HepG2 (cell line): ENCODE results near the gene MEGF6. TPM values are rescaled to one million over a fixed set of nuclear protein-coding genes. Genes with fewer than 3 reads are reported as not detected.
A peak's percentile ranks its signal among the peaks of the same experiment; 100 is the strongest.

Experiments
- ATAC-seq: fragments of 200-7000 bp; cut with Tn5 transposase; 3 replicates; pipeline ENCODE4 v1.9.1; 2020; ENCODE audit warnings: mild to moderate bottlenecking, moderate library complexity
- BruUV-seq: library from RNA; stranded (reverse); fragments of 400-500 nt; replicated peaks from 2 replicates; lab custom pipeline; 2021; lab: Mats Ljungman, UMichigan
- CTCF ChIA-PET: fragments of 300-600 bp; formaldehyde crosslinking; extraction: SDS; loops from one replicate; lab custom pipeline; 2021; ENCODE audit warnings: low total read pairs, inconsistent platforms, low intra/inter-chr PET ratio; lab: Yijun Ruan, JAX
- POLR2A ChIA-PET: fragments of 350-600 bp; sonication (Branson Sonifier 250); formaldehyde crosslinking; loops from one replicate; lab custom pipeline; 2020; ENCODE audit warnings: antibody characterized with exemption, inconsistent platforms; lab: Yijun Ruan, JAX
- DNase-seq: peaks from one replicate; pipeline ENCODE4 v3.0.0-alpha.2; 2015; ENCODE audit warnings: low spot score
- FAIRE-seq: peaks from 3 replicates; lab custom pipeline; 2011; peaks lifted over from hg19 to GRCh38; lab: Jason Lieb, UNC
- H2AFZ ChIP-seq: one replicate; pipeline ENCODE4 v1.6.1; 2011; ENCODE audit warnings: low read length, inconsistent platforms
- H3K27ac ChIP-seq: fragments of 300-600 bp; 3 replicates; pipeline ENCODE4 v1.8.0; 2011; ENCODE audit warnings: mixed run types, mild to moderate bottlenecking, mixed read lengths, low read length, inconsistent platforms; ENCODE audit not compliant: insufficient read depth; ENCODE audit errors: extremely low read length
- H3K27me3 ChIP-seq, 2 experiments: fragments of 200-600 bp in 1 of 2; 2 replicates in 1 of 2; 3 replicates in 1 of 2; pipeline versions ENCODE4 v1.6.0 to v1.8.0; 2011; ENCODE audit warnings: low read length in 2 of 2, mild to moderate bottlenecking in 2 of 2, moderate library complexity in 2 of 2, inconsistent platforms in 1 of 2; ENCODE audit not compliant: insufficient read depth in 2 of 2, control insufficient read depth in 1 of 2
- H3K36me3 ChIP-seq, 2 experiments: fragments of 200-600 bp in 1 of 2; replicated peaks in 1 of 2; 2 replicates in 1 of 2; 3 replicates in 1 of 2; pipeline versions ENCODE4 v1.5.1 to v1.8.0; 2011; ENCODE audit warnings: low read length in 2 of 2, inconsistent platforms in 1 of 2; ENCODE audit not compliant: insufficient read depth in 2 of 2, control insufficient read depth in 1 of 2
- H3K4me1 ChIP-seq: 2 replicates; pipeline ENCODE4 v1.5.1; 2012; ENCODE audit warnings: low read length, inconsistent platforms; ENCODE audit not compliant: insufficient read depth
- H3K4me2 ChIP-seq: 2 replicates; pipeline ENCODE4 v1.6.0; 2011; ENCODE audit warnings: low read depth, low read length, inconsistent platforms
- H3K4me3 ChIP-seq, 3 experiments: fragments of 200-600 bp in 1 of 3; sonication (generic), shearing (Covaris generic) in 1 of 3; replicated peaks in 1 of 3; 2 replicates each; pipeline ENCODE4 v1.5.1; 2011 to 2016; ENCODE audit warnings: low read length in 3 of 3, inconsistent platforms in 2 of 3, low read depth in 2 of 3, mild to moderate bottlenecking in 2 of 3, control low read depth in 1 of 3, mixed read lengths in 1 of 3; ENCODE audit not compliant: insufficient read depth in 1 of 3
- H3K79me2 ChIP-seq: one replicate; pipeline ENCODE4 v1.6.1; 2011; ENCODE audit warnings: low read length, inconsistent platforms; ENCODE audit not compliant: insufficient read depth
- H3K9ac ChIP-seq: 2 replicates; pipeline ENCODE4 v1.6.0; 2011; ENCODE audit warnings: mild to moderate bottlenecking, low read depth, low read length, inconsistent platforms; ENCODE audit not compliant: insufficient read depth
- H3K9me3 ChIP-seq: 2 replicates; pipeline ENCODE4 v1.5.1; 2012; ENCODE audit warnings: mild to moderate bottlenecking, low read length
- H4K20me1 ChIP-seq: 2 replicates; pipeline ENCODE4 v1.6.0; 2011; ENCODE audit warnings: inconsistent platforms, mild to moderate bottlenecking, low read length, moderate library complexity; ENCODE audit not compliant: insufficient read depth
- AGO1 ChIP-seq: fragments of 200-400 bp; formaldehyde crosslinking; IDR thresholded peaks from 2 replicates; pipeline ENCODE4 v1.6.1; 2017; ENCODE audit warnings: mild to moderate bottlenecking, low read depth, low read length, moderate library complexity; ENCODE audit not compliant: poor library complexity, severe bottlenecking
- AGO2 ChIP-seq: fragments of 200-400 bp; formaldehyde crosslinking; optimal IDR thresholded peaks from 2 replicates; pipeline ENCODE3; 2017; ENCODE audit warnings: mild to moderate bottlenecking, low read depth, low read length, moderate library complexity
- RBM22 ChIP-seq: fragments of 200-400 bp; formaldehyde crosslinking; optimal IDR thresholded peaks from 2 replicates; pipeline ENCODE3; 2017; ENCODE audit warnings: mild to moderate bottlenecking, low read length, moderate library complexity
- RFX5 ChIP-seq: IDR thresholded peaks from 2 replicates; pipeline ENCODE4 v1.6.1; 2011; ENCODE audit warnings: low read depth, low read length, improper control_type of control experiment
- SRSF1 ChIP-seq: fragments of 200-400 bp; formaldehyde crosslinking; optimal IDR thresholded peaks from 2 replicates; pipeline ENCODE3; 2017; ENCODE audit warnings: mild to moderate bottlenecking, low read depth, low read length, moderate library complexity
- WGBS: methylation state at CpG from one replicate; pipeline ENCODE4 v1.1.6; 2017; ENCODE audit warnings: low lambda C conversion rate; 5-methylcytosine and 5-hydroxymethylcytosine counted together
- in situ Hi-C: cut with HindIII; loops from 2 replicates; pipeline ENCODE4 v1.10.0; 2017; ENCODE audit warnings: low pct_unique_long_range_greater_than_20kb; ENCODE audit not compliant: extremely low pct_ligation_motif_present
- intact Hi-C: fragments of 100-400 bp; cut with micrococcal nuclease; formaldehyde crosslinking; loops from one replicate; pipeline ENCODE4 v1.10.0; 2022; ENCODE audit not compliant: unreplicated experiment
- polyA plus RNA-seq, 8 experiments: library from polyadenylated mRNA; depleted of rRNA in 3 of 8; stranded (reverse) in 7 of 8; unstranded in 1 of 8; fragments of >200 nt; fragmentation: Illumina TruSeq in 4 of 8; extraction: Trizol in 4 of 8; gene quantifications; 2 replicates each; pipeline versions ENCODE4 v1.2.1 to v1.2.3, GENCODE V29; 2011 to 2016; ENCODE audit warnings: low read depth in 4 of 8, missing spikeins in 1 of 8, mixed read lengths in 1 of 8; ENCODE audit not compliant: insufficient read depth in 1 of 8
- total RNA-seq, 5 experiments: library from RNA; depleted of rRNA; stranded (reverse); fragments of >200 nt; fragmentation: Illumina TruSeq; extraction: Trizol; gene quantifications; 2 replicates each; pipeline ENCODE4 v1.2.3, GENCODE V29; 2016; ENCODE audit warnings: low read depth in 1 of 5
- TF ChIP-seq, protein P1 (sequence below): sonication (generic); formaldehyde crosslinking; IDR thresholded peaks from 2 replicates; pipeline ENCODE4 v1.5.1; 2020; ENCODE audit warnings: mild to moderate bottlenecking, missing genetic modification reagents, moderate library complexity
- TF ChIP-seq, protein P2 (sequence below): sonication (generic); formaldehyde crosslinking; IDR thresholded peaks from 2 replicates; pipeline ENCODE4 v1.4.0; 2020; ENCODE audit warnings: mild to moderate bottlenecking, missing genetic modification reagents, borderline replicate concordance

The MEGF6 gene
- total and polyA plus RNA-seq, 2 of the 13 experiments (the other 11 are each of a cell fraction or from before 2014, with no cell fraction given), result 1.9 TPM

- no peak overlapping the region for H3K4me3 ChIP-seq
- ATAC-seq (no peak), DNase-seq (no peak), FAIRE-seq (no peak)
- in situ Hi-C loops (no loop called here), intact Hi-C loops (no loop called here)
- ChIA-PET POLR2A (no interaction called here), CTCF (no interaction called here)
- no peaks in the 10 kb centered on the region for H3K79me2 ChIP-seq
- 92% methylated on average over 6 of the region's 13 CpGs for WGBS
- no peak overlapping the region for H3K9ac ChIP-seq
- no peaks in the 10 kb centered on the region for H3K4me1 ChIP-seq
- peaks cover 6% of the 10 kb centered on the region; the same call in 1 of the 2 replicates for H4K20me1 ChIP-seq
- peaks cover 24 to 60% of the 10 kb centered on the region in 2 experiments; a peak in 4 of 5 replicates for H3K27me3 ChIP-seq
- H2AFZ ChIP-seq, result no peak overlapping the region
- no TSS peak for BruUV-seq
- H3K9me3 ChIP-seq, result no peaks in the 10 kb centered on the region
- H3K27ac ChIP-seq, result no peak overlapping the region
- TF ChIP-seq SRSF1 (peak; percentile 3), RBM22 (peak; percentile 10), AGO1 (peak; percentile 20), RFX5 (no peak), AGO2 (peak; percentile 24)
- TF ChIP-seq, protein P1, sequence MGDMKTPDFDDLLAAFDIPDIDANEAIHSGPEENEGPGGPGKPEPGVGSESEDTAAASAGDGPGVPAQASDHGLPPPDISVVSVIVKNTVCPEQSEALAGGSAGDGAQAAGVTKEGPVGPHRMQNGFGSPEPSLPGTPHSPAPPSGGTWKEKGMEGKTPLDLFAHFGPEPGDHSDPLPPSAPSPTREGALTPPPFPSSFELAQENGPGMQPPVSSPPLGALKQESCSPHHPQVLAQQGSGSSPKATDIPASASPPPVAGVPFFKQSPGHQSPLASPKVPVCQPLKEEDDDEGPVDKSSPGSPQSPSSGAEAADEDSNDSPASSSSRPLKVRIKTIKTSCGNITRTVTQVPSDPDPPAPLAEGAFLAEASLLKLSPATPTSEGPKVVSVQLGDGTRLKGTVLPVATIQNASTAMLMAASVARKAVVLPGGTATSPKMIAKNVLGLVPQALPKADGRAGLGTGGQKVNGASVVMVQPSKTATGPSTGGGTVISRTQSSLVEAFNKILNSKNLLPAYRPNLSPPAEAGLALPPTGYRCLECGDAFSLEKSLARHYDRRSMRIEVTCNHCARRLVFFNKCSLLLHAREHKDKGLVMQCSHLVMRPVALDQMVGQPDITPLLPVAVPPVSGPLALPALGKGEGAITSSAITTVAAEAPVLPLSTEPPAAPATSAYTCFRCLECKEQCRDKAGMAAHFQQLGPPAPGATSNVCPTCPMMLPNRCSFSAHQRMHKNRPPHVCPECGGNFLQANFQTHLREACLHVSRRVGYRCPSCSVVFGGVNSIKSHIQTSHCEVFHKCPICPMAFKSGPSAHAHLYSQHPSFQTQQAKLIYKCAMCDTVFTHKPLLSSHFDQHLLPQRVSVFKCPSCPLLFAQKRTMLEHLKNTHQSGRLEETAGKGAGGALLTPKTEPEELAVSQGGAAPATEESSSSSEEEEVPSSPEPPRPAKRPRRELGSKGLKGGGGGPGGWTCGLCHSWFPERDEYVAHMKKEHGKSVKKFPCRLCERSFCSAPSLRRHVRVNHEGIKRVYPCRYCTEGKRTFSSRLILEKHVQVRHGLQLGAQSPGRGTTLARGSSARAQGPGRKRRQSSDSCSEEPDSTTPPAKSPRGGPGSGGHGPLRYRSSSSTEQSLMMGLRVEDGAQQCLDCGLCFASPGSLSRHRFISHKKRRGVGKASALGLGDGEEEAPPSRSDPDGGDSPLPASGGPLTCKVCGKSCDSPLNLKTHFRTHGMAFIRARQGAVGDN (CRISPR knock-in tag), result no peak
- TF ChIP-seq, protein P2, sequence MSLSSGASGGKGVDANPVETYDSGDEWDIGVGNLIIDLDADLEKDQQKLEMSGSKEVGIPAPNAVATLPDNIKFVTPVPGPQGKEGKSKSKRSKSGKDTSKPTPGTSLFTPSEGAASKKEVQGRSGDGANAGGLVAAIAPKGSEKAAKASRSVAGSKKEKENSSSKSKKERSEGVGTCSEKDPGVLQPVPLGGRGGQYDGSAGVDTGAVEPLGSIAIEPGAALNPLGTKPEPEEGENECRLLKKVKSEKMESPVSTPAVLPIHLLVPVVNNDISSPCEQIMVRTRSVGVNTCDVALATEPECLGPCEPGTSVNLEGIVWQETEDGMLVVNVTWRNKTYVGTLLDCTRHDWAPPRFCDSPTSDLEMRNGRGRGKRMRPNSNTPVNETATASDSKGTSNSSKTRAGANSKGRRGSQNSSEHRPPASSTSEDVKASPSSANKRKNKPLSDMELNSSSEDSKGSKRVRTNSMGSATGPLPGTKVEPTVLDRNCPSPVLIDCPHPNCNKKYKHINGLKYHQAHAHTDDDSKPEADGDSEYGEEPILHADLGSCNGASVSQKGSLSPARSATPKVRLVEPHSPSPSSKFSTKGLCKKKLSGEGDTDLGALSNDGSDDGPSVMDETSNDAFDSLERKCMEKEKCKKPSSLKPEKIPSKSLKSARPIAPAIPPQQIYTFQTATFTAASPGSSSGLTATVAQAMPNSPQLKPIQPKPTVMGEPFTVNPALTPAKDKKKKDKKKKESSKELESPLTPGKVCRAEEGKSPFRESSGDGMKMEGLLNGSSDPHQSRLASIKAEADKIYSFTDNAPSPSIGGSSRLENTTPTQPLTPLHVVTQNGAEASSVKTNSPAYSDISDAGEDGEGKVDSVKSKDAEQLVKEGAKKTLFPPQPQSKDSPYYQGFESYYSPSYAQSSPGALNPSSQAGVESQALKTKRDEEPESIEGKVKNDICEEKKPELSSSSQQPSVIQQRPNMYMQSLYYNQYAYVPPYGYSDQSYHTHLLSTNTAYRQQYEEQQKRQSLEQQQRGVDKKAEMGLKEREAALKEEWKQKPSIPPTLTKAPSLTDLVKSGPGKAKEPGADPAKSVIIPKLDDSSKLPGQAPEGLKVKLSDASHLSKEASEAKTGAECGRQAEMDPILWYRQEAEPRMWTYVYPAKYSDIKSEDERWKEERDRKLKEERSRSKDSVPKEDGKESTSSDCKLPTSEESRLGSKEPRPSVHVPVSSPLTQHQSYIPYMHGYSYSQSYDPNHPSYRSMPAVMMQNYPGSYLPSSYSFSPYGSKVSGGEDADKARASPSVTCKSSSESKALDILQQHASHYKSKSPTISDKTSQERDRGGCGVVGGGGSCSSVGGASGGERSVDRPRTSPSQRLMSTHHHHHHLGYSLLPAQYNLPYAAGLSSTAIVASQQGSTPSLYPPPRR (CRISPR knock-in tag), result no peak
- H3K4me2 ChIP-seq, result no peak overlapping the region
- H3K36me3 ChIP-seq, result no peaks in the 10 kb centered on the region
Observed at GRCh38 chr1:3540876-3541275, 70.4 kb downstream of the MEGF6 start.
